Muscle layer of colon (tissue), 2 donors: ENCODE data around the gene NKAIN4.

Source experiments
- H3K27ac ChIP-seq: one replicate; pipeline ENCODE4 v1.7.0; 2013; ENCODE audit warnings: low read depth, mild to moderate bottlenecking, low read length, moderate library complexity
- H3K27me3 ChIP-seq, 2 donors: one replicate each; pipeline ENCODE4 v1.7.0; 2013; ENCODE audit warnings: low read length in 2 of 2, mild to moderate bottlenecking in 2 of 2; ENCODE audit not compliant: insufficient read depth in 2 of 2, control insufficient read depth in 1 of 2
- H3K36me3 ChIP-seq: one replicate; pipeline ENCODE4 v1.7.0; 2013; ENCODE audit warnings: mild to moderate bottlenecking, low read length; ENCODE audit not compliant: insufficient read depth
- H3K4me1 ChIP-seq: one replicate; pipeline ENCODE4 v1.7.0; 2013; ENCODE audit warnings: mild to moderate bottlenecking, low read length; ENCODE audit not compliant: insufficient read depth
- H3K4me3 ChIP-seq, 2 donors: one replicate each; pipeline ENCODE4 v1.7.0; 2013; ENCODE audit warnings: low read length in 2 of 2, low read depth in 1 of 2, mild to moderate bottlenecking in 1 of 2, moderate library complexity in 1 of 2
- H3K9ac ChIP-seq: one replicate; pipeline ENCODE4 v1.7.0; 2013; ENCODE audit warnings: low read length
- H3K9me3 ChIP-seq: one replicate; pipeline ENCODE4 v1.7.0; 2013; ENCODE audit warnings: mild to moderate bottlenecking, low read length
- donor health status: abdominal sarcoma.
- donor health status: Adenocarcinoma of cecum.

Gene NKAIN4

DNA sequence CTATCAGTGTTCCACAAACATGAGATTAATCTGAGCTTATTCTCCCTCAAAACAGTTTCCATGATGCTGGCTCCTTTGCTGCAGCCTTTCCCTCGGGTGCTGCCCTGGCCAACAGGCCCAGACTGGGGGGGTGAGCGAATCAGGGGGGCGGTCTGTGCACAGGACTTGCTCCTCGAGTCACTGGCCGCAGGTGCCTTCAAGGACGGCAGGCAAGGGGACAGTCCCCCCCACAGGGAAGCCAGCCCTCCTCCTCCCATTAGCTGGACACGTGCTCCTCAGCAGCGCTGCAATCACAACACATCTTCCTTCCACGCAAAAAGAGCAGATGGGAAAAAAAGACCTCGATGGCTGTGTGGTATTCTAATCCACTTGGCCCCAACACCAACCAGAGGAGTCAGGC, 48.4 kb downstream of the NKAIN4 start:
- H3K36me3 ChIP-seq, result peaks cover 61% of the 10 kb centered on the region
- peaks cover 17% of the 10 kb centered on the region for H3K4me1 ChIP-seq
- H3K27me3 ChIP-seq, result no peaks in the 10 kb centered on the region
- H3K27ac ChIP-seq, result no peak overlapping the region
- H3K9me3 ChIP-seq, result no peaks in the 10 kb centered on the region
- no peak overlapping the region for H3K4me3 ChIP-seq
- no peak overlapping the region for H3K9ac ChIP-seq

DNA sequence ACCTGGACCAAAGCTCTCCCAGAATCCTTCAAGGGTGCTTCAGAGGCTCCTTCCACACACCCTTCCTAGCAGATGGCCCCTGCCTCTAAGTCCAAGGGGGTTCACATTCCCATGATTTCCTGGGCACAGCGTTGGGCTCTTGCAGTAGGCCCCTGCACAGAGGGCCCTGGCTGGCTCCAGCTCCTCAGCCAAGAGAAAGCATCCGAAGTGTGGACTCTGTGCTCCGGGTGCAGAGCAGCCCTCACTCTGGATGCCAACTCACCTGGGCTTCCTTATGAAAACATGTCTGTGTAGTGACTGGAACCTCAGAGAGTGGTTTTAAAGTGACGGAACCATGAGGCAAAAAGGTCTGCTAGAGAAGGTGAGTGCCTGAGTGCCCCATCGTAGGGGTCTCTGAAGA, 49.9 kb downstream of the NKAIN4 start:
- H3K4me1 ChIP-seq, result peaks cover 13% of the 10 kb centered on the region
- no peak overlapping the region for H3K9ac ChIP-seq
- H3K9me3 ChIP-seq, result no peaks in the 10 kb centered on the region
- H3K4me3 ChIP-seq, result no peak overlapping the region
- no peak overlapping the region for H3K27ac ChIP-seq
- no peaks in the 10 kb centered on the region for H3K27me3 ChIP-seq
- H3K36me3 ChIP-seq, result peaks cover 65% of the 10 kb centered on the region

DNA sequence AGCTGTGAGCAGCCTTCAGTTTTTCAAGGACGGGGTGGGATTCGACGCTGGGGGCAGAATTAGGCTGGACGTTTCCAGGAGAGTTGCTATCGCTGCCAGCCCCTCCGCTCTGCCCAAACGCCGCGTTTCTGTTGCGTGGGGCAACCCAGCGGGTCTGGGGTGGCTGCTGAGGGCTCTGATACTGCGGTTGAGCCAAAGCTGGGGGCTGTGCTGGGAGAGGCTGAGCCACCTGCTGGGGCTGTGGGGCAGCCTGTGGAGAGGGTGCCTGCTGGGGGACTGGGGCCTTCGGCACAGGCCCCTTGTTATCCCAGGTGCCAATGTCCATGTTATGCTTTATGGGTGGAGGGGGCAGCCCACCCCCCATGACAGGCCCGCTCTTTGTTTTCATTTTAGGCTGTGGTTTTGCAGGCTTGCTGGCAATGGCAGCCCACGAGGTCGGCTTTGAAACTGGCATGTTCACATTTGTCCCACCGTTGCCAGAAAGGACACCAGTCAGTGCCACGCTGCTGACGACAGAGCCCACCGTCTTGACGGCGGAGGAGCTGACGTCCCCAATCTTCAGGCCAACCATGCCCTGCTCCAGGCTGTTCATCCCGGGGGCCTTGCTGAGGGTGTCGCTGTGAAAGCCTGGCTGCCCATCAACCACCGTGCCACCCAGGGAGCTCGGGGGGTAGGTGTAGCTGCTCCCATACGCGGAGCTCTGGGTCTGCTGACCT, 51.3 kb downstream of the NKAIN4 start:
- Histone ChIP-seq H3K27ac (no peak overlapping the region), H3K4me3 (no peak overlapping the region), H3K9me3 (no peaks in the 10 kb centered on the region), H3K36me3 (peaks cover 56% of the 10 kb centered on the region), H3K9ac (no peak overlapping the region), H3K27me3 (no peaks in the 10 kb centered on the region), H3K4me1 (peaks cover 13% of the 10 kb centered on the region)

DNA sequence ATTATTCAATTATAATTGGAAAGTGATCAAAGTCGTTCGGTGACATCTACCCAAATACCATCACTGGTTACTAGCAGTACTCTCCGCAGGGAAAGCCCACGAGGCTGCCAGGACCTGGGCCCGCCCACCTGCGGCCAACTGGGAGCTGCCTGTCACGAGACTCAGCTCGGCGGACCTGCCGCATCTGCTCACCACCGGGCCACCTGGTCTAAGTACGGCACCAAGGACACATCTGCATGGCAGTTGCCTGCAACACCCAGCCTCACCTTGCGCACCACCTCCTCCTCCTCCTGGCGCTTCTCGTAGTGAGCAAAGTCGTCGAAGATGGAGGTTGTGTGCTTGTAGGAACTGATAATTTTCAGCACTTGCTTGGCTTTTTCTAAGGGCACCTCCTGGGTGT, 52.2 kb downstream of the NKAIN4 start:
- peaks cover 22% of the 10 kb centered on the region for H3K4me1 ChIP-seq
- H3K4me3 ChIP-seq, result no peak overlapping the region
- no peak overlapping the region for H3K9ac ChIP-seq
- peaks cover 60% of the 10 kb centered on the region for H3K36me3 ChIP-seq
- no peak overlapping the region for H3K27ac ChIP-seq
- H3K27me3 ChIP-seq, result no peaks in the 10 kb centered on the region
- no peaks in the 10 kb centered on the region for H3K9me3 ChIP-seq

DNA sequence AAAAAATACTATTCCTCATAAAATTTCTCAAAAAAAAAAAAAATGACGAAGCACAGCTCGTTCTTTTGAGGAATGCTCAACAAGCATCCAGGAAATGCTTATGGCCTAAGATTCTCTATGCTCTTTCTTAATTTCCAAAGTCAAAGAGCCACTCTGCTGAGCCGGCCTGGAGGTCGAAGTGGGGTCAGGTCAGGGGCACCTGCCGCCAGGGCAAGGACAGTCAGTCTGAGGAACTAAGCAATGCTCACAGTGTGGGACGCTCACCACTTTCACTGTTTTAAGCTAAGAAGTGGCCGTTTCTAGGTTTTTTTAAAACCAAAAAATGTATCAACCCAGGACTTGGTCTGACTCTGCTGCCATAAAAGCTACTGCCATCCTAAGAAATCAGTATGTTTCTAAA, 55.7 kb downstream of the NKAIN4 start:
- peaks cover 9% of the 10 kb centered on the region for H3K4me1 ChIP-seq
- H3K27me3 ChIP-seq, result no peaks in the 10 kb centered on the region
- no peaks in the 10 kb centered on the region for H3K9me3 ChIP-seq
- peaks cover 51% of the 10 kb centered on the region for H3K36me3 ChIP-seq
- no peak overlapping the region for H3K27ac ChIP-seq
- no peak overlapping the region for H3K4me3 ChIP-seq
- no peak overlapping the region for H3K9ac ChIP-seq

DNA sequence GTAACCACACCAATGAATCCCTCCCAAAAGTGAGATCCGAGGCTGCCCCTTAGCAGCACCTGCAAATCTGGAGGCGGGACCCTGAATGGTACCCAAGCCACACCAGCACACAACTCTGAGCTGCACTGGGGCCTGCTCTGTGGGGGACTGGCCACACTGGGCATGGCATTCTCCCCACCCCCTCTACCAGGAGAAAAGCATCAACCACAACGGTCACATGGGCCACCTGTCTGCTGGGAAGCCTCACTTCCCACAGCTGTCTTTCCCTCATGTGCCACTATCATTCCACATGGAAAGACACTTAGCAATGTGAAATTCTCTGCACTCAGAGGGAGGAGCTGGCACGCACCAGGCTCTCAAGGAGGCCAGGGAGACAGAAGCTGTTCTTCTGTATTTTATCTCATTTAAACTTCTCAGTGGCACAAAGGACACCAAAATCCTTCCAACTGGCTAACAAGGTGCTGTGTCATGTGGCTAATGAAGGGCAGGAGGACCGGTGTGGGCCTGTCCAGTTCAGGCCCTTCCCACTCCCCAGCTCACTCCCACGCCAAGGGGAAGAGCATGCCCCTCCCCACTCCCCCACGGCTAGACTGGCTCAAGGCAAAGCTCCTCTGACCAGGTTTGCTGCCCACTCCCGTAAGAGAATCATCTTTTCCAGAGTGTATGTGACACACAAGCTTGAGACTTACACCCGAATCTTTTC, 57.3 kb downstream of the NKAIN4 start:
- Histone ChIP-seq H3K9me3 (no peaks in the 10 kb centered on the region), H3K4me3 (no peak overlapping the region), H3K36me3 (peaks cover 34% of the 10 kb centered on the region), H3K27me3 (no peaks in the 10 kb centered on the region), H3K27ac (no peak overlapping the region), H3K4me1 (peaks cover 9% of the 10 kb centered on the region), H3K9ac (no peak overlapping the region)

DNA sequence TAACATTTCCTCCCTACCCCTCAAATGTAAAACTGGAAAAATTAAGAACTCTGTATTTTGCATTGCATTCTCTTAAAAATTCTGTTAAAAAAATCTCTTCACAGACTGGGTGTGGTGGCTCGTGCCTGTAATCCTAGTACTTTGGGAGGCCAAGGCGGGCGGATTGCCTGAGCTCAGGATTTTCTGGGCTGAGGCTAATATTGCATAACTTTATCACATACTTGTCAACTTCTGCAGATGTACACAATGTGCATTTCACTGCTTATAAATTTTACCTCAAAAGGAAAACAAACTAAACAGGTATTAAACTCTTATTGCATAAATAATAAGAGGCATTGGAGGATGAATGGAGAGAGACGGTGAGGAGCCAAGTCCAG, 59.5 kb downstream of the NKAIN4 start:
- Histone ChIP-seq H3K36me3 (peaks cover 20% of the 10 kb centered on the region), H3K4me1 (peaks cover 9% of the 10 kb centered on the region), H3K27ac (no peak overlapping the region)

DNA sequence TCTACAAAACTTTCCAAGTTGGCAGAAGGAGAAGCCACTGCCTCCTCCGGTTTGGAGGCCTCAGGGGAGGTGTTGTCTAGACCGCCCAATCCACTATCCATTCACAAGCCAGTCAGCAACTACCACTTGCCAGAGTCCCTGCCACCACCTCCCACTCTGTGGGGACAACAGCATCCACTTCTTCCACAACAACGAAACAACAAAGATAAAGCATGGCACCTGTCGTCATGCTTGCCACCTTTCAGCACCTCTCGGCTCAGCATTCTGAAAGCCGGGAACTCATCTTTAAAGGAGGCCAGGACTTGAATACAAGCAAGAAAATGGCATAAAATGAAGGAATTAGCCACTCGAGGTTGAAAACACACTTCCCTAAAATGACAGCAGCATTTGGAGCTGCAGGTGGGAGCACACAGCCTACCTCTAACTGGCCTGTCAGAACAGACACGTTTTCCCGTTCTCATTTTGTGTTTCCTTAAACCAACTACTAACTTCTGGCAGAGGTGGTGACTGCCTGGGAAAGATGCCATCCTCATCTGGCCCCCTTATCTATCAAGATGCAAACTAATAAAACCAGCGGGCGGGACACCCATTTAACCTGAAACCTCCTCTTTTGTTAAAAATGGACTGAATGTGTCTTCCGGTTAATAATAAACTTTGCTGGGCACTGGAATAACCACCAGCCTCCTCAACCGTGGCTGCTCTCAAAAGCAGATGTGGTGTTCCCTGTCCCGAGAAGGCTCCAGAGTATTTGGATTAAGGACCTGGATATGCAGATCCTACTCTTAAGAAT, 60.1 kb downstream of the NKAIN4 start:
- Histone ChIP-seq H3K4me1 (peaks cover 9% of the 10 kb centered on the region), H3K27me3 (no peaks in the 10 kb centered on the region), H3K27ac (no peak overlapping the region), H3K9ac (no peak overlapping the region), H3K4me3 (no peak overlapping the region), H3K36me3 (peaks cover 20% of the 10 kb centered on the region), H3K9me3 (no peaks in the 10 kb centered on the region)

More for the DNA sequence above, 59.5 kb downstream of the NKAIN4 start:
- H3K9me3 ChIP-seq, result no peaks in the 10 kb centered on the region
- no peaks in the 10 kb centered on the region for H3K27me3 ChIP-seq
- H3K4me3 ChIP-seq, result no peak overlapping the region
- H3K9ac ChIP-seq, result no peak overlapping the region

DNA sequence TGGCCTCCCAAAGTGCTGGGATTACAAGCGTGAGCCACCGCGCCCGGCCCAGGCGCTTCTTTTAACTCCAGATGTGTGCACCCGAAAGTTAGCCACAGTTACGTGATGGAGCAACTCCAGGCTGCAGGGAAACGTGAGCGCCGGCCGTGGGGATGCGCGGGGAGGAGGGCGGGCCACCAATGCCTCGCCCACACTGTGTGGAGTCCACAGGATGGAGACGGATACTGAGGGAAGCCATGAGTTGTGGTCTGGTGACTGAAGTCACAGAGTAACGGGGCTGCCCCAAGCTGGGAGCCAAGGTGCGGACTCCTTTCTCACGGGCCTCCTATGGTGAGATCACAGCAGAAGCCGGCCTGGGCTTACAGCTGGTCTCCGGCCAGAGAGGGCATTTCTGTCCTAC, 61.5 kb downstream of the NKAIN4 start:
- Histone ChIP-seq H3K9ac (no peak overlapping the region), H3K36me3 (peaks cover 19% of the 10 kb centered on the region), H3K27me3 (no peaks in the 10 kb centered on the region), H3K27ac (no peak overlapping the region), H3K4me3 (no peak overlapping the region), H3K9me3 (no peaks in the 10 kb centered on the region), H3K4me1 (peaks cover 8% of the 10 kb centered on the region)

DNA sequence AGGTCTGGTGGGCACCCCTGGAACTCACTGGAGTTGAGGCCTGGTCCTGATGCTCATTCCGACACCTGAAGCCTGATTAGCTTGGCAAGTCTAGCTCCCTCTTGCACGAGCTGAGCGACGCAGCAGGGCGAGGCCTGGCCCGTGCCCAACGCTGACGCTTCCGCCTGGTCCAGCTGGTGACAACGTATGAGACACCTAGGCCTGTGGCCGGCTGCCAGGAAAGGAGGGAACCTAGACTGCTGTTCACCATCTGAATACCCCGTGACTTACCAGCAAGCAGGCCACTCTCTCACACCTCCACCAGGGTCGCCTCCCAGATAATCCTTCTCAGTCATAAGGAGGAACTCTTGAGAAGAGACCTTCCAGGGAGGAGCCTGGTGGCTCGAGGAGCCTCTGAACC, 62.9 kb downstream of the NKAIN4 start:
- Histone ChIP-seq H3K9me3 (no peaks in the 10 kb centered on the region), H3K36me3 (peaks cover 14% of the 10 kb centered on the region), H3K9ac (no peak overlapping the region), H3K27me3 (no peaks in the 10 kb centered on the region), H3K4me1 (no peaks in the 10 kb centered on the region), H3K27ac (no peak overlapping the region), H3K4me3 (no peak overlapping the region)

DNA sequence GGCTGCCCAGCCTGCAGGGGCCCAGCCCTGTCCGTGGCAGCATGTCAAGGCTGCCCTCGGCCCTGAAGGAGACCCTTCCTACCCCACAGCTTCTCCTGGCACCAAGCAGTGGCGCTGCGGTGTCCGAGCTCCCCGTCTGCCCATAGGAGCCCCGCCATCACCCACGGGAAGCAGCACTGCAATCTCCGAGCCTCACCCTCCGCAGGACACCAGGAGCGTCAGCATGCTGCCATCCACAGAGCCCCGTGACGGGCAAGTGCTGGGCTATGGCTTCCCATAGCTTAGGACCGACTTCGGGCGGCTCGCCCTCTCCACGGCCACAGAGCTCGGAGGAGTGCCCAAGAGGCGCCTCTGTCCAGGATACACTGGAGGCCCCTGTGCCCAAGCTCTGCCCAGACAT, 63.4 kb downstream of the NKAIN4 start:
- Histone ChIP-seq H3K9me3 (no peaks in the 10 kb centered on the region), H3K9ac (no peak overlapping the region)

More for the DNA sequence above, 63.4 kb downstream of the NKAIN4 start:
- Histone ChIP-seq H3K4me3 (no peak overlapping the region), H3K4me1 (no peaks in the 10 kb centered on the region), H3K27me3 (no peaks in the 10 kb centered on the region), H3K36me3 (peaks cover 11% of the 10 kb centered on the region), H3K27ac (no peak overlapping the region)
